HG02852 (cell line): ENCODE measurements around the gene SEPTIN12.

Experiments
- ATAC-seq: cut with Tn5 transposase; IDR thresholded peaks from one replicate; pipeline ENCODE4 v1.9.1; 2021; ENCODE audit warnings: mild to moderate bottlenecking, moderate library complexity; ENCODE audit not compliant: unreplicated experiment

Gene SEPTIN12

GRCh38 chr16:4787627-4788482 is at the start of gene SEPTIN12:
Gene SEPTIN12 (minus strand): TSS chr16:4788345. CDS start chr16:4787645, 700 bp downstream.
- ATAC-seq: no peak

- no peak for ATAC-seq
Observed at GRCh38 chr16:4836727-4837126, 48.6 kb upstream of the SEPTIN12 start.

GRCh38 chr16:4833584-4833983 is 45.4 kb upstream of the SEPTIN12 start:
- ATAC-seq: no peak

- ATAC-seq: no peak
Observed at GRCh38 chr16:4832698-4833343, 44.7 kb upstream of the SEPTIN12 start.

- ATAC-seq: no peak
Observed at GRCh38 chr16:4831616-4832015, 43.5 kb upstream of the SEPTIN12 start.

GRCh38 chr16:4830408-4830807 is 42.3 kb upstream of the SEPTIN12 start:
- no peak for ATAC-seq

- ATAC-seq: no peak
Observed at GRCh38 chr16:4828567-4829321, 40.6 kb upstream of the SEPTIN12 start.

- no peak for ATAC-seq
Observed at GRCh38 chr16:4826980-4827379, 38.8 kb upstream of the SEPTIN12 start.

GRCh38 chr16:4826526-4826925 is 38.4 kb upstream of the SEPTIN12 start:
- no peak for ATAC-seq

GRCh38 chr16:4825196-4825595 is 37.1 kb upstream of the SEPTIN12 start:
- no peak for ATAC-seq

- ATAC-seq: no peak
Observed at GRCh38 chr16:4820652-4821051, 32.5 kb upstream of the SEPTIN12 start.

- no peak for ATAC-seq
Observed at GRCh38 chr16:4814542-4815173, 26.5 kb upstream of the SEPTIN12 start.

- no peak for ATAC-seq
Observed at GRCh38 chr16:4814046-4814445, 25.9 kb upstream of the SEPTIN12 start.

GRCh38 chr16:4813251-4814003 is 25.3 kb upstream of the SEPTIN12 start:
- ATAC-seq: no peak

GRCh38 chr16:4811773-4812172 is 23.6 kb upstream of the SEPTIN12 start:
- no peak for ATAC-seq

- ATAC-seq: no peak
Observed at GRCh38 chr16:4811242-4811641, 23.1 kb upstream of the SEPTIN12 start.

- no peak for ATAC-seq
Observed at GRCh38 chr16:4806280-4806679, 18.1 kb upstream of the SEPTIN12 start.

GRCh38 chr16:4805231-4805630 is 17.1 kb upstream of the SEPTIN12 start:
- no peak for ATAC-seq

GRCh38 chr16:4803898-4804762 is 16.0 kb upstream of the SEPTIN12 start:
- ATAC-seq: no peak
